ENCODE measurements around the gene CAMK2D.

GRCh38 chr4:113788888-113789287 lies 27.4 kb upstream of the CAMK2D start:
- TF ChIP-seq EZH2 (IDR thresholded peaks at IDR 0.05; ENCODE audit: low read length, missing control alignments) = no peak
- no peak for TF ChIP-seq CTCF (conservative IDR thresholded peaks at IDR 0.05 in 1 of 2, IDR thresholded peaks at IDR 0.05 in 1 of 2; ENCODE audit: low read depth in 1 of 2, low read length in 2 of 2)

All from fibroblast of lung (primary cell).